GM18505 (cell line): Measurements from ENCODE around the gene FSTL4.

ENCODE experiments used
- ATAC-seq: cut with Tn5 transposase; IDR thresholded peaks from one replicate; pipeline ENCODE4 v1.9.1; 2021; ENCODE audit not compliant: unreplicated experiment
- POLR2A ChIP-seq: IDR thresholded peaks from 4 replicates; pipeline ENCODE4 v1.6.1; 2011; ENCODE audit warnings: borderline replicate concordance; ENCODE audit not compliant: insufficient read depth, insufficient read length; ENCODE audit errors: extremely low read depth

Gene FSTL4

DNA sequence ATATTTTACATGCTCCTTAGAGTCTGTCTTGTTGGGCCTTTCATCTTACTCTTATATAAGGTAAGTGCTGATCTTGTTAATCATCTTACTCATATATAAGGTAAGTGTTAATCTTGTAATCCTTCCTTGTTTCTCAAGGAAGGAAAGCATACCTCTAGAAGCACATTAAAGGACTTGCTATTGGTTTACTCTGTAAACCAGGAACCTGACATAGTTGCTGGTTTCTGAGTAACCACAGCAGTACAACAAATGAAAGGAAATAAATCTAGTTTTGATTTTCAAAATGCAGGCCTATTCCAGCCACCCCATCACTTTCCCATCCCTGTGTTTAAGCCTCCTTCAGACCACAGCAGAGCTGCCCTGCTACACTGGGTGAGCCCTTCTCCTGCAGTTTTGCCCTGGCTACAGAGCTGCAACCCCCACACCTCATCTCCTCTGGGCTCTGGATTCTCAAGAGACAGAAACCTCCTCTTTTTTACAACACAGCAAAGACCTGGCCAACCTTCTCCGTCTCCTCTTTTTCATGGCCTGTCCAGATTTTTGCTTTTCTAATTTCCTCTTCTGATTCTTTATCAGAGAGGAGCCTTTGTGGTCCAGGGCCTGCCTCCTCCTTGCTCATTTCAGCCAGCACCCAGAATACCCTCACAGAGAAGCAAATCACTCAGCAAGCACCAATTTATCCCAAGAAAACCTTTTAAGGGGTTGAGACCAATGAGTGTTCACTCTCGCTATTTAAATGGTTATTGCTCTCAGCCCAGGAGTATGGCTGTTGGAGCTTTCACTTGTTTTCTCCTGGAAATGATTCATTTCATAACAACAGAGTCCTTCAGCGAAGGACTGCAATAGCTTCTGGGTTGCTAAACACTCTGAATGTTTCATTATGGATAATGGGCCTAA is 103.2 kb downstream of the FSTL4 start:
- TF ChIP-seq POLR2A, result no peak
- ATAC-seq, result no peak

DNA sequence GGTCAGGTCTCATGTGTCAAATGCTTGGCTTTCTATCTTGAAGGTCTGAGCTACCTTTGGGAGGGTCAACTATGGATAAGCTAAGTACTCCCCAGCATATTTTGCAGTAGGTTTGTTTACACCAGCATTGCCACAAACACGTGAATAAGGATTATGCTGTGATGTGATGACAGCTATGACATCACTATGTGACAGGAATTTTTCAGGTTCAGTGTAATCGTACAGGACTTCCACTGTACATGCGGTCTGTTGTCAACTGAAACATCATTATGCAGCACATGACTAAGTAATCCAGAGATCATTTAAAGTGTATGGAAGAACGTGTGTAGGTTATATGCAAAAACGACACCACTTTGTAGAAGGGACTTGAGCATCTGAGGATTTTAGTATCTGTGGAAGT is 104.0 kb downstream of the FSTL4 start:
- TF ChIP-seq POLR2A, result no peak
- no peak for ATAC-seq

GRCh38 chr5:133506181-133506580 is 106.2 kb downstream of the FSTL4 start:
- no peak for TF ChIP-seq POLR2A
- no peak for ATAC-seq

- no peak for ATAC-seq
- no peak for TF ChIP-seq POLR2A
These were observed 108.8 kb downstream of the FSTL4 start for GRCh38 chr5:133503511-133503910.

DNA sequence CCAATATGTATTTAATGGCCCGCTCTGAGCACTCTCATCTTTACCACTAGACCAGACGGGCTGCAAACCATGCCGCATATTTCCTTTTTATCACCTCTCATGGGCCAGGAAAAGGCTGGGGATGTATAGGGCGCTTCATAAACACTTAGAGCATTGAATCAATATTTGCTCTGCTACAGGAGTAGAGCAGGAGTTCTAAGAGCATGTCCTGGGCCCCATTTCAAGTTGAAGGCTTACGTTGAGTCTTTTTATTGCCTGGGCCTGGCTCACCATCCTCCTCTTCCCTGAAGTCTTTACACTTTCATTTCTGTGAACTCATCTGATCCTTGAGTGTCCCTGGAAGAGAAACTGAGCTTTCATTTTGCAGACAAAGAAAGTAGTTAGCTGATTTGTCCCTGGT is 112.4 kb downstream of the FSTL4 start:
- ATAC-seq, result no peak
- TF ChIP-seq POLR2A, result no peak

GRCh38 chr5:133497608-133498348 is 114.6 kb downstream of the FSTL4 start:
- no peak for ATAC-seq
- no peak for TF ChIP-seq POLR2A

DNA sequence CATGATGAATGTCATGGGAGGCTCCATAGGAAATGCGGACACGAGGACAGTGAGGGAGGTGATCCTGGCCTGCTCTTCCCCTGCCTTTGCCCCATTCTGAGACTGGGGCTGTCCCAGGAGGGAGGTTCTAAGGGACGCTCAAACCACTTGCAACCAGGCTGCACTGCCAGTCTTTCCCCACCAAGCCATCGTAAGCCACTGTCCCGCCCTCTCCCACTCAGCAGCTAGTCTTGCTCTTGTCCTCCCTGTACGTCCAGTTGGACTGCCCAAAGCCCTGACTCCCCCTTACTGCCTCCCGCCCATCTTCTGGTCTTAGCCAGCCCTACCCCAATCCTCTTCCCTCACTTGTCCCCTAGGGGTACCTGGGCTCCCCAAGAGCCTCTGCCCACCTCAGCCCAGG is 115.7 kb downstream of the FSTL4 start:
- ATAC-seq, result no peak
- TF ChIP-seq POLR2A, result no peak

DNA sequence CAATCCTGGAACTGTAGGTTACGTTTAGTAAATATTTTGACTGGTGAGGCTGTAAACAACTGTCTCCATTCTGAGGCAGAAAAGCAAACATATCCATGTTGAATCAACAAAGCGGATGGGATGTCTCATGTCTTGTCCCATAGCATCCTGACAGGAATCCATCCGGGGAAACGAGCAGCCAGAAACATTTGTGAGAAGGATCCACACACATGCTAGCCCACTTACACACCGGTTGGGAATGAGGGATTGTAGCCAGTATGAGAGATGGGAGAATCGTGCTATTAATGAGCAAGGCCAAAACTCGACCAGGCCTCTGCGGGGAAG is 117.5 kb downstream of the FSTL4 start:
- no peak for ATAC-seq
- no peak for TF ChIP-seq POLR2A

GRCh38 chr5:133494232-133494922 is 118.0 kb downstream of the FSTL4 start:
- no peak for TF ChIP-seq POLR2A
- no peak for ATAC-seq

DNA sequence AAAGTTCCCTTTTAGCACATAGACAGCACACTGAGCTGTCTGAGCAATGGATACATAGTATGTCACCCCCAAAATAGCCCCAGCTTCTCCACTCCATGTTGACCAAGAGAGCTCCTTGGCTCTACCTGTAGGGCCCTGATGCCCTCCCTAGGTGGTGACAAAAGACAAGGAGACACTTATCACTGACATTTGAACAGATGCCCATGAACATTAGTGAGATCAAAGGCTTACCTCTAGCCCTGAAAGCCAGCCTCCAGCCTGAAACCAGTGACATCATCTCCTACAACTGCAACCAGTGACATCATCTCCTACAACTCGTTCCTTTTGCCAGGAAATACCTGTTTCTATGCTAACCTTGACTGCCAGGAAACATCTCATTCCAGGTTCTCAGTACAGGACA is 122.7 kb downstream of the FSTL4 start:
- no peak for TF ChIP-seq POLR2A
- no peak for ATAC-seq

DNA sequence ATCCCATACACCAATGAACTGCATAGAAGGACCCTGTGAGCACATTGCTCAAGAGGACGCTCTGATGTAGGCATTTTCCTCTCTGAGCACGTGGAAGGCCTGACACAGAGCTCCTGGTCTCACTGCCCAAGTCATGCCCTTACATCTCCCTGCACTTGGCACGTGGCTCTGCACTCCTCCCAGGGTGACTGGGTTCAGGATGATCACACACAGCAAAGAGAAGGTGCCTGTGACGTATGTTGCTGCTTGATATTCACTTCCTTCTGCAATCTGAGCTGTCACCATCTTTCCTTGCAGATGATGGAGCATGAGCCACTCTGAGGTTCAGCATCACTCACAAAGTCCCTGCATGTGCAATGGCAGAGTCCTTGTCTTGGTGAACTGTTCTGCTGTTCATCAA is 125.2 kb downstream of the FSTL4 start:
- ATAC-seq, result no peak
- TF ChIP-seq POLR2A, result no peak

DNA sequence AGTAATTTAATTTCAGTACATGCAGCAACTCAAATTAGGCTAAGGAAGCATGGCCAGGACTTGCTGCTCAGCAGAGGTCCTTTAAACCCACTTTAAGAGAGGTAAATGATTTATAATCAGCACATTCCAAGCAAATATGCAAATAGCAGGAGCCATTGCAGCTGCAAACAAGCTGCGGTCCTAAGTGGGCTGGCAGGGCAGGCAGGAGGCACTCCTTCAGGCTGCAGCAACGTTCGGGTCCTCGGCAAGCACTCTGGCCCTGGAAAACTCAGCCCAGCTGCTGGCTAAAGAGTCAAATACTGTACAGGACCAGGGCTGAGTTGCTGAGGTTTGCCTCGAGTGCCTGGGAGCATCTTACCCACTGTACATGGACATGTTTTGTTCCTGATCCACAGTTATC is 126.9 kb downstream of the FSTL4 start:
- TF ChIP-seq POLR2A, result no peak
- ATAC-seq, result no peak

- no peak for ATAC-seq
- TF ChIP-seq POLR2A, result no peak
These were observed 128.8 kb downstream of the FSTL4 start for GRCh38 chr5:133483406-133484090.

DNA sequence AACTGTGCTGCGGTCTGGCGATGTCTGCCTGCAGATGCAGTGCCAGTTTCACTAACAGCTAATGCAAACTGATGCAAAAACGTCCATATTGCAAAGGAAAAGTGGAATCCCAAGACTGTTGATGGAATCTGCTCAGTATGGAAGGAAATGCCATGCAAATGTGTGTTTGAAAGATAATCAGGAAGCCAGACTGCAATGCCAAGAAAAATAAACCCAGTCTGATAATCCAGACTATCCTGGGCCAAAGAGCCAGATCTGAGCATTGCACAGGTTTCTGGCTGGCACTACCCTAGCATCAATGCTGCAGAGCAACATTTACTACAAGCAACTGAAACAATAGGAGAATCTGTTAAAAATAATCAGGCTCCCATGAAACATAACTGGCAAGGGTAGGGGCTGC is 130.3 kb downstream of the FSTL4 start:
- no peak for ATAC-seq

DNA sequence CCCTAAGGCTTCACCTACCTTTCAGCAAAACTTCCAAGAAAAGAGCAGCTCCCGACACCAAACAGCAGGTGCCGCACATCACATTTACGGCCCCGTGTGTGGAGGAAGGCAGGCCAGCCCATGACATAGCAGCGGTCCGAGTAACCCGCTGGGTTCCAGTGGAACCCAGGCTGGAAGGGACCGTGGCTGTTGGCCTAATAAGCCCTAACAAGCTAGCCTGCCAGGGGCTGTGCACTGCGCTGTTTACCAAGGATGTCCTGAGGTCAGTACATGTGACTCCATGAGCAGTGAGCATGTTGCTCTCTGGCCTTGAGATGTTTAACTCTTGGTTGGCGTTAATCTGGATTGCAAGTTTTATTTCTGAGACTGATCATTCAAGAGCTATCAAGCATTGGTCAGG is 131.5 kb downstream of the FSTL4 start:
- ATAC-seq, result no peak
- TF ChIP-seq POLR2A, result no peak

More for the DNA sequence above, 130.3 kb downstream of the FSTL4 start:
- no peak for TF ChIP-seq POLR2A
